IMR-90 (cell line): ENCODE results near the gene SNRPD3. TPM values are rescaled to one million over a fixed set of nuclear protein-coding genes. Genes with fewer than 3 reads are reported as not detected.

Source experiments
- ATAC-seq: fragments of 200-7000 bp; cut with Tn5 transposase; 2 replicates; pipeline ENCODE4 v1.9.1; 2020; ENCODE audit warnings: low read depth, mild to moderate bottlenecking, moderate library complexity
- BruUV-seq: library from RNA; stranded (reverse); fragments of 400-500 nt; replicated peaks from 2 replicates; lab custom pipeline; 2021; lab: Mats Ljungman, UMichigan
- CTCF ChIA-PET: fragments of 300-600 bp; formaldehyde crosslinking; extraction: SDS; loops from one replicate; lab custom pipeline; 2021; ENCODE audit warnings: antibody characterized with exemption; lab: Yijun Ruan, JAX
- POLR2A ChIA-PET: fragments of 300-600 bp; sonication (Branson Sonifier 250); formaldehyde crosslinking; loops from one replicate; lab custom pipeline; 2022; ENCODE audit warnings: antibody characterized with exemption; ENCODE audit not compliant: unreplicated experiment; lab: Charles Lee
- DNase-seq: peaks from one replicate; pipeline ENCODE4 v3.0.0; 2013
- H2AFZ ChIP-seq: replicated peaks from 2 replicates; pipeline ENCODE3; 2013; ENCODE audit warnings: low read length, mild to moderate bottlenecking; ENCODE audit not compliant: poor library complexity
- H2AK5ac ChIP-seq: 2 replicates; pipeline ENCODE4 v1.6.1; 2013; ENCODE audit warnings: low read depth, low read length, inconsistent platforms
- H2AK9ac ChIP-seq: replicated peaks from 2 replicates; pipeline ENCODE3; 2013; ENCODE audit warnings: mild to moderate bottlenecking, low read depth, low read length, moderate library complexity; ENCODE audit not compliant: poor library complexity
- H2BK120ac ChIP-seq: 2 replicates; pipeline ENCODE4 v1.6.1; 2013; ENCODE audit warnings: low read depth, low read length, inconsistent platforms
- H2BK15ac ChIP-seq: 3 replicates; pipeline ENCODE4 v1.6.1; 2013; ENCODE audit warnings: low read depth, low read length, inconsistent platforms
- H2BK20ac ChIP-seq: 2 replicates; pipeline ENCODE4 v1.6.1; 2013; ENCODE audit warnings: low read depth, mild to moderate bottlenecking, inconsistent platforms, low read length, moderate library complexity
- H2BK5ac ChIP-seq: 2 replicates; pipeline ENCODE4 v1.6.1; 2013; ENCODE audit warnings: mild to moderate bottlenecking, low read depth, low read length, inconsistent platforms; ENCODE audit not compliant: poor library complexity, severe bottlenecking
- H3K14ac ChIP-seq: replicated peaks from 2 replicates; pipeline ENCODE4 v1.6.1; 2013; ENCODE audit warnings: low read depth, low read length, inconsistent platforms
- H3K18ac ChIP-seq: 2 replicates; pipeline ENCODE4 v1.6.1; 2013; ENCODE audit warnings: low read depth, low read length, control low read depth
- H3K23ac ChIP-seq: 2 replicates; pipeline ENCODE4 v1.6.1; 2013; ENCODE audit warnings: low read depth, low read length, inconsistent platforms
- H3K27ac ChIP-seq: 2 replicates; pipeline ENCODE4 v1.5.1; 2013; ENCODE audit warnings: mild to moderate bottlenecking, control low read depth, low read length; ENCODE audit not compliant: insufficient read depth
- H3K27me3 ChIP-seq: 2 replicates; pipeline ENCODE4 v1.6.1; 2013; ENCODE audit warnings: low read length; ENCODE audit not compliant: control insufficient read depth, insufficient read depth
- H3K36me3 ChIP-seq: 2 replicates; pipeline ENCODE4 v1.6.1; 2013; ENCODE audit warnings: low read length, mixed read lengths; ENCODE audit not compliant: control insufficient read depth, insufficient read depth
- H3K4ac ChIP-seq: 2 replicates; pipeline ENCODE4 v1.6.1; 2013; ENCODE audit warnings: low read depth, low read length, inconsistent platforms
- H3K4me1 ChIP-seq: 2 replicates; pipeline ENCODE4 v1.6.1; 2013; ENCODE audit warnings: low read length, mixed read lengths; ENCODE audit not compliant: control insufficient read depth, insufficient read depth
- H3K4me2 ChIP-seq: 2 replicates; pipeline ENCODE4 v1.6.1; 2013; ENCODE audit warnings: low read depth, mild to moderate bottlenecking, control low read depth, low read length, moderate library complexity
- H3K4me3 ChIP-seq: 2 replicates; pipeline ENCODE4 v1.5.1; 2013; ENCODE audit warnings: low read depth, mild to moderate bottlenecking, control low read depth, low read length, moderate library complexity; ENCODE audit not compliant: insufficient read depth
- H3K56ac ChIP-seq: 2 replicates; pipeline ENCODE4 v1.6.1; 2013; ENCODE audit warnings: low read length, inconsistent platforms; ENCODE audit not compliant: insufficient read depth; ENCODE audit errors: extremely low read depth
- H3K79me1 ChIP-seq, 2 experiments: 2 replicates each; pipeline ENCODE4 v1.6.1; 2013; ENCODE audit warnings: low read length in 2 of 2, inconsistent platforms in 1 of 2, low read depth in 1 of 2
- H3K9ac ChIP-seq: 2 replicates; pipeline ENCODE4 v1.6.1; 2013; ENCODE audit warnings: low read depth, low read length, control low read depth
- H3K9me1 ChIP-seq: 2 replicates; pipeline ENCODE4 v1.6.1; 2013; ENCODE audit warnings: low read length, inconsistent platforms; ENCODE audit not compliant: insufficient read depth
- H3K9me3 ChIP-seq: 2 replicates; pipeline ENCODE4 v1.6.1; 2013; ENCODE audit warnings: low read length; ENCODE audit not compliant: control insufficient read depth, insufficient read depth
- H4K20me1 ChIP-seq: 2 replicates; pipeline ENCODE4 v1.6.1; 2013; ENCODE audit warnings: low read length, inconsistent platforms; ENCODE audit not compliant: insufficient read depth
- H4K5ac ChIP-seq: 2 replicates; pipeline ENCODE4 v1.6.1; 2013; ENCODE audit warnings: mild to moderate bottlenecking, low read depth, low read length, control low read depth
- H4K8ac ChIP-seq, 2 experiments: 2 replicates each; pipeline ENCODE4 v1.6.1; 2013; ENCODE audit warnings: low read depth in 2 of 2, low read length in 2 of 2, control low read depth in 1 of 2, inconsistent platforms in 1 of 2
- H4K91ac ChIP-seq: 2 replicates; pipeline ENCODE4 v1.6.1; 2013; ENCODE audit warnings: low read depth, low read length, inconsistent platforms; ENCODE audit not compliant: insufficient read depth
- BHLHE40 ChIP-seq: fragments of 150-350 bp; IDR thresholded peaks from 2 replicates; pipeline ENCODE4 v1.6.1; 2016; ENCODE audit warnings: mild to moderate bottlenecking, low read depth, low read length
- CEBPB ChIP-seq: IDR thresholded peaks from 2 replicates; pipeline ENCODE4 v1.6.1; 2012; ENCODE audit warnings: low read depth, low read length, improper control_type of control experiment
- CTCF ChIP-seq: conservative IDR thresholded peaks from 2 replicates; pipeline ENCODE4 v1.5.1; 2012; ENCODE audit warnings: mild to moderate bottlenecking, low read depth, low read length, improper control_type of control experiment
- MAZ ChIP-seq: IDR thresholded peaks from 2 replicates; pipeline ENCODE4 v1.6.1; 2012; ENCODE audit warnings: low read depth, mild to moderate bottlenecking, low read length, improper control_type of control experiment, moderate library complexity, borderline replicate concordance
- POLR2A ChIP-seq: IDR thresholded peaks from 2 replicates; pipeline ENCODE4 v1.6.1; 2012; ENCODE audit warnings: mild to moderate bottlenecking, low read depth, low read length
- RAD21 ChIP-seq: IDR thresholded peaks from 2 replicates; pipeline ENCODE4 v1.6.1; 2012; ENCODE audit warnings: low read length, improper control_type of control experiment
- WGBS, 2 experiments: methylation state at CpG; one replicate each; pipeline versions ENCODE4 v1.1.5 to v1.1.7; 2013; ENCODE audit warnings: missing lambda C conversion rate in 2 of 2; ENCODE audit not compliant: insufficient read length in 1 of 2; ENCODE audit errors: extremely low coverage in 2 of 2; 5-methylcytosine and 5-hydroxymethylcytosine counted together
- dilution Hi-C: fragments of 300-500 bp; cut with HindIII; formaldehyde crosslinking; loops from one replicate; pipeline ENCODE4 v1.14.3; 2018; ENCODE audit warnings: low sequenced_read_pairs; ENCODE audit not compliant: unreplicated experiment
- in situ Hi-C: fragments of 300-500 bp; cut with MboI; formaldehyde crosslinking; loops from 3 replicates; pipeline ENCODE4 v1.14.3; 2019; ENCODE audit warnings: low sequenced_read_pairs, inconsistent platforms, mixed read lengths
- intact Hi-C: fragments of 100-400 bp; cut with micrococcal nuclease; formaldehyde crosslinking; loops from 2 replicates; pipeline ENCODE4 v1.10.0; 2022
- polyA plus RNA-seq, 3 experiments: library from polyadenylated mRNA; depleted of rRNA; stranded (reverse); fragments of >200 nt; gene quantifications; 2 replicates each; pipeline ENCODE4 v1.2.3, GENCODE V29; 2012; ENCODE audit warnings: low replicate concordance in 1 of 3
- total RNA-seq: library from RNA; depleted of rRNA; stranded (reverse); fragments of >200 nt; gene quantifications from 2 replicates; pipeline ENCODE4 v1.2.3, GENCODE V29; 2012

SNRPD3 gene
- total and polyA plus RNA-seq, 2 of the 4 experiments (the other 2 are of a cell fraction), result 158 to 283 TPM

GRCh38 chr22:24553597-24554312, 2.0 kb upstream of the SNRPD3 start:
- peaks cover 39 to 79% of the 10 kb centered on the region in 2 experiments for H3K79me1 ChIP-seq
- in situ Hi-C loops, result no loop called here
- WGBS, 2 experiments, result 17% methylated on average over 1 of the region's 12 CpGs; no CpG with 5 or more reads in 1 of the 2 experiments

More at GRCh38 chr22:24553597-24554312, 2.0 kb upstream of the SNRPD3 start:
- peaks cover 24% of the 10 kb centered on the region for H3K9me1 ChIP-seq
- ATAC-seq (no peak), DNase-seq (peak; percentile 40)
- H3K23ac ChIP-seq, result peak overlapping the region; percentile 99
- peak overlapping the region; percentile 85 for H3K4me3 ChIP-seq
- BruUV-seq, result no TSS peak
- H3K9ac ChIP-seq, result peak overlapping the region; percentile 93
- H2AFZ ChIP-seq, result peak overlapping the region; percentile 89
- H3K27me3 ChIP-seq, result no peaks in the 10 kb centered on the region
- H3K4ac ChIP-seq, result peak overlapping the region; percentile 91
- peaks cover 10% of the 10 kb centered on the region for H3K36me3 ChIP-seq
- ChIA-PET POLR2A (no interaction called here), CTCF (no interaction called here)
- peak overlapping the region; percentile 68 for H2BK5ac ChIP-seq
- no peak overlapping the region for H3K18ac ChIP-seq
- no peak overlapping the region for H2BK20ac ChIP-seq
- H3K4me2 ChIP-seq, result peak overlapping the region; percentile 95
- peaks cover 7% of the 10 kb centered on the region for H3K4me1 ChIP-seq
- H4K8ac ChIP-seq, result peak overlapping the region; percentile 70 to 82; a peak in 2 of 4 replicates
- H4K20me1 ChIP-seq, result peaks cover 49% of the 10 kb centered on the region
- H2BK15ac ChIP-seq, result no peak overlapping the region; the same call in 2 of the 3 replicates
- dilution Hi-C loops (no loop called here), intact Hi-C loops (no loop called here)
- H2AK5ac ChIP-seq, result peak overlapping the region; percentile 87
- peak overlapping the region; percentile 89 for H3K56ac ChIP-seq
- peak overlapping the region; percentile 64 for H4K91ac ChIP-seq
- peak overlapping the region; percentile 93 for H3K27ac ChIP-seq
- no peak for TF ChIP-seq RAD21
- no peak for TF ChIP-seq CEBPB
- no peak for TF ChIP-seq POLR2A
- TF ChIP-seq MAZ, result no peak
- TF ChIP-seq CTCF, result no peak
- peak; percentile 17; the same call in 1 of the 2 replicates for TF ChIP-seq BHLHE40
- peak overlapping the region; percentile 100 for H2AK9ac ChIP-seq
- peak overlapping the region; percentile 14 for H4K5ac ChIP-seq
- H3K9me3 ChIP-seq, result no peaks in the 10 kb centered on the region
- peak overlapping the region; percentile 31 for H3K14ac ChIP-seq
- H2BK120ac ChIP-seq, result 0 out of 2 replicates have a peak overlapping the region, but pooled peaks have one; percentile 9
